Measurements from ENCODE around the gene TMEM30A. TPM values are rescaled to one million over a fixed set of nuclear protein-coding genes. Genes with fewer than 3 reads are reported as not detected.

TMEM30A gene
- total and polyA plus RNA-seq, 3 donors from 2014 or later = 52.7 to 57.4 (median 53.8) TPM

- Histone ChIP-seq H3K4me1 (peaks cover 11% of the 10 kb centered on the region), H3K4me3 (no peak overlapping the region), H3K27ac (no peak overlapping the region), H3K9me3 (no peaks in the 10 kb centered on the region), H3K27me3 (no peaks in the 10 kb centered on the region), H3K36me3 (ENCODE audit: low read depth, missing control alignments) (no peaks in the 10 kb centered on the region)
- 78% methylated on average over 4 of the region's 4 CpGs for WGBS, 2 donors
- TF ChIP-seq CTCF (IDR thresholded peaks at IDR 0.05) (no peak), POLR2A (IDR thresholded peaks at IDR 0.05) (no peak)
- intact Hi-C loops (cut with DNase I; ENCODE audit: low total_unique reads) = no loop called here
- DNase-seq = no peak
Observed at GRCh38 chr6:75280131-75280855, 4.3 kb downstream of the TMEM30A start.

GRCh38 chr6:75279418-75279817 lies 5.2 kb downstream of the TMEM30A start:
- Histone ChIP-seq H3K27me3 (no peaks in the 10 kb centered on the region), H3K4me3 (no peak overlapping the region), H3K9me3 (no peaks in the 10 kb centered on the region), H3K4me1 (peaks cover 11% of the 10 kb centered on the region), H3K36me3 (ENCODE audit: low read depth, missing control alignments) (no peaks in the 10 kb centered on the region), H3K27ac (no peak overlapping the region)
- no peak for TF ChIP-seq CTCF (IDR thresholded peaks at IDR 0.05)
- no peak for TF ChIP-seq POLR2A (IDR thresholded peaks at IDR 0.05)
- DNase-seq = no peak
- 61 to 67% methylated on average over 2 of the region's 2 CpGs for WGBS, 2 donors
- intact Hi-C loops (cut with DNase I; ENCODE audit: low total_unique reads) = no loop called here

GRCh38 chr6:75278474-75279077 lies 6.0 kb downstream of the TMEM30A start:
- H3K36me3 ChIP-seq (ENCODE audit: low read depth, missing control alignments) = no peaks in the 10 kb centered on the region
- intact Hi-C loops (cut with DNase I; ENCODE audit: low total_unique reads) = no loop called here
- TF ChIP-seq CTCF (IDR thresholded peaks at IDR 0.05) (no peak), POLR2A (IDR thresholded peaks at IDR 0.05) (no peak)
- peaks cover 11% of the 10 kb centered on the region for H3K4me1 ChIP-seq
- H3K27me3 ChIP-seq = no peaks in the 10 kb centered on the region
- WGBS, 2 donors = 40 to 58% methylated on average over 4 of the region's 4 CpGs
- H3K27ac ChIP-seq = no peak overlapping the region
- H3K4me3 ChIP-seq = no peak overlapping the region
- H3K9me3 ChIP-seq = no peaks in the 10 kb centered on the region
- no peak for DNase-seq

- H3K4me1 ChIP-seq = peaks cover 25% of the 10 kb centered on the region
- intact Hi-C loops (cut with DNase I; ENCODE audit: low total_unique reads) = no loop called here
- DNase-seq = no peak
- no peaks in the 10 kb centered on the region for H3K27me3 ChIP-seq
- no peak overlapping the region for H3K27ac ChIP-seq
- no peaks in the 10 kb centered on the region for H3K9me3 ChIP-seq
- no peak for TF ChIP-seq CTCF (IDR thresholded peaks at IDR 0.05)
- no peak for TF ChIP-seq POLR2A (IDR thresholded peaks at IDR 0.05)
- no peak overlapping the region for H3K4me3 ChIP-seq
- H3K36me3 ChIP-seq (ENCODE audit: low read depth, missing control alignments) = no peaks in the 10 kb centered on the region
Observed at GRCh38 chr6:75275067-75275466, 9.5 kb downstream of the TMEM30A start.

- no peaks in the 10 kb centered on the region for H3K27me3 ChIP-seq
- 80% methylated on average over 4 of the region's 4 CpGs for WGBS, 2 donors
- no peaks in the 10 kb centered on the region for H3K36me3 ChIP-seq (ENCODE audit: low read depth, missing control alignments)
- no peak for DNase-seq
- H3K27ac ChIP-seq = peak overlapping the region in 1 of 2 donors; percentile 11
- H3K4me3 ChIP-seq = no peak overlapping the region
- TF ChIP-seq CTCF (IDR thresholded peaks at IDR 0.05) (no peak), POLR2A (IDR thresholded peaks at IDR 0.05) (no peak)
- no peaks in the 10 kb centered on the region for H3K9me3 ChIP-seq
- H3K4me1 ChIP-seq = peaks cover 21% of the 10 kb centered on the region
- intact Hi-C loops (cut with DNase I; ENCODE audit: low total_unique reads) = no loop called here
Observed at GRCh38 chr6:75273009-75273408, 11.6 kb downstream of the TMEM30A start.

Data from testis (tissue), 3 donors.